HCT116 (cell line): Measurements from ENCODE around the gene CYP27A1.

ENCODE experiments used
- ATF3 ChIP-seq: IDR thresholded peaks from 2 replicates; pipeline ENCODE4 v1.6.1; 2012
- CTCF ChIP-seq, 3 experiments: fragments of 200-600 bp in 1 of 3; sonication (generic) in 1 of 3; IDR thresholded peaks in 2 of 3; conservative IDR thresholded peaks in 1 of 3; 2 replicates each; pipeline ENCODE4 v1.5.1; 2012 to 2017; ENCODE audit warnings: low read depth in 2 of 3, low read length in 2 of 3, antibody characterized with exemption in 1 of 3, borderline replicate concordance in 1 of 3, control low read depth in 1 of 3, mild to moderate bottlenecking in 1 of 3, mixed read lengths in 1 of 3, mixed run types in 1 of 3, moderate library complexity in 1 of 3; ENCODE audit not compliant: insufficient read depth in 1 of 3
- EZH2 ChIP-seq: fragments of 200-600 bp; sonication (generic); IDR thresholded peaks from 2 replicates; pipeline ENCODE4 v1.6.1; 2017; ENCODE audit warnings: antibody characterized with exemption, mixed run types
- EZH2phosphoT487 ChIP-seq: fragments of 200-600 bp; IDR thresholded peaks from 2 replicates; pipeline ENCODE4 v1.6.1; 2018; ENCODE audit warnings: antibody characterized with exemption, borderline replicate concordance
- MAX ChIP-seq: IDR thresholded peaks from 2 replicates; pipeline ENCODE4 v1.6.1; 2012
- POLR2A ChIP-seq: IDR thresholded peaks from 2 replicates; pipeline ENCODE4 v1.7.0; 2011; ENCODE audit warnings: borderline replicate concordance; ENCODE audit not compliant: insufficient read depth, insufficient read length; ENCODE audit errors: extremely low read depth
- RAD21 ChIP-seq: IDR thresholded peaks from 2 replicates; pipeline ENCODE4 v1.6.1; 2012; ENCODE audit warnings: low read depth, mild to moderate bottlenecking
- ZNF274 ChIP-seq: fragments of 200-500 bp; sonication (Bioruptor generic); IDR thresholded peaks from 2 replicates; pipeline ENCODE4 v1.6.1; 2014; ENCODE audit warnings: mild to moderate bottlenecking, low read depth, low read length, inconsistent platforms

DNA sequence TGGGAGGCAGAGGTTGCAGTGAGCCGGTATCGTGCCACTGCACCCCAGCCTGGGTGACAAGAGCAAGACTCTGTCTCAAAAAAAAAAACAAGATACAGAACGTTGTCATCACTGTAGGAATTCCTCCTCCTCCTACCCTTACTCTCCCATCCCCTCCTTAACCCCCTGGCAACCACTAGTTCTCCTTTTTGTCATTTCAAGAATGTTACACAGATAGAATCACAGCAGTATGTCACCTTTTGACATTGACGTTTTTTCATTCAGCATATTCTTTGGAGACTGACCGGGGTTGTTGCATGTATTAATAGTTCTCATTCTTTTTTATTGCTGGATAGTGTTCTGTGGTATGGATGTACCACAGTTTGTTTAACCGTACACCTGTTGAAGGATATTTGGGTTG is 38.9 kb upstream of the CYP27A1 start:
- TF ChIP-seq EZH2 (no peak), MAX (no peak), RAD21 (no peak), POLR2A (no peak), CTCF (IDR thresholded peaks at IDR 0.05 in 2 of 3, conservative IDR thresholded peaks at IDR 0.05 in 1 of 3; ENCODE audit: borderline replicate concordance in 1 of 3, insufficient read depth in 1 of 3, low read depth in 2 of 3, low read length in 2 of 3) (no peak), ZNF274 (no peak), EZH2phosphoT487 (no peak), ATF3 (no peak)
